Fibroblast of skin of scalp (primary cell): ENCODE measurements around the gene ZFHX3.
A peak's percentile ranks its signal among the peaks of the same experiment; 100 is the strongest.

Experiments used
- DNase-seq: peaks from one replicate; pipeline ENCODE4 v3.0.0-alpha.2; 2013

ZFHX3 gene

GRCh38 chr16:72846594-72846993 lies 201.3 kb downstream of the ZFHX3 start:
- DNase-seq: no peak

GRCh38 chr16:72845322-72846020 lies 202.5 kb downstream of the ZFHX3 start:
- no peak for DNase-seq

GRCh38 chr16:72844225-72844920 lies 203.6 kb downstream of the ZFHX3 start:
- DNase-seq: no peak

- DNase-seq: no peak
Observed at GRCh38 chr16:72841506-72841905, 206.4 kb downstream of the ZFHX3 start.

- DNase-seq: no peak
Observed at GRCh38 chr16:72840631-72841381, 207.1 kb downstream of the ZFHX3 start.

GRCh38 chr16:72838951-72839350 lies 209.0 kb downstream of the ZFHX3 start:
- DNase-seq: no peak

- no peak for DNase-seq
Observed at GRCh38 chr16:72838586-72838910, 209.4 kb downstream of the ZFHX3 start.

GRCh38 chr16:72837846-72838585 lies 209.9 kb downstream of the ZFHX3 start:
- no peak for DNase-seq

GRCh38 chr16:72836985-72837384 lies 210.9 kb downstream of the ZFHX3 start:
- no peak for DNase-seq

GRCh38 chr16:72836181-72836580 lies 211.7 kb downstream of the ZFHX3 start:
- no peak for DNase-seq

GRCh38 chr16:72835086-72835485 lies 212.8 kb downstream of the ZFHX3 start:
- DNase-seq: no peak

- no peak for DNase-seq
Observed at GRCh38 chr16:72834499-72834898, 213.4 kb downstream of the ZFHX3 start.

- no peak for DNase-seq
Observed at GRCh38 chr16:72833969-72834368, 214.0 kb downstream of the ZFHX3 start.

GRCh38 chr16:72833482-72833881 lies 214.4 kb downstream of the ZFHX3 start:
- peak; percentile 23 for DNase-seq

GRCh38 chr16:72832621-72833248 lies 215.2 kb downstream of the ZFHX3 start:
- peak; percentile 80 for DNase-seq

- peak; percentile 30 for DNase-seq
Observed at GRCh38 chr16:72829846-72830775, 217.8 kb downstream of the ZFHX3 start.

GRCh38 chr16:72827866-72828265 lies 220.1 kb downstream of the ZFHX3 start:
- no peak for DNase-seq

GRCh38 chr16:72825912-72826621 lies 221.9 kb downstream of the ZFHX3 start:
- DNase-seq: no peak

GRCh38 chr16:72824761-72825160 lies 223.2 kb downstream of the ZFHX3 start:
- DNase-seq: no peak

- no peak for DNase-seq
Observed at GRCh38 chr16:72824027-72824426, 223.9 kb downstream of the ZFHX3 start.
